HEK293 (cell line): Measurements from ENCODE around the gene KANK3.

Source experiments
- CTCF ChIA-PET: fragments of 350-600 bp; formaldehyde crosslinking; extraction: SDS; loops from one replicate; lab custom pipeline; 2021; ENCODE audit warnings: antibody characterized with exemption; lab: Yijun Ruan, JAX
- POLR2A ChIA-PET: fragments of 300-600 bp; formaldehyde crosslinking; extraction: SDS; loops from one replicate; lab custom pipeline; 2020; ENCODE audit warnings: antibody characterized with exemption, inconsistent platforms; lab: Yijun Ruan, JAX
- H3K27ac ChIP-seq: fragments of 200-500 bp; sonication (Bioruptor generic); 2 replicates; pipeline ENCODE4 v1.5.1; 2014; ENCODE audit warnings: low read depth, low read length, control low read depth, inconsistent platforms; ENCODE audit errors: extremely low read depth
- H3K36me3 ChIP-seq, 2 experiments: fragments of 200-500 bp in 1 of 2; sonication (Bioruptor generic) in 1 of 2; 1 replicate in 1 of 2; 2 replicates in 1 of 2; pipeline ENCODE4 v1.5.1; 2014 to 2017; ENCODE audit warnings: inconsistent platforms in 2 of 2, low read length in 2 of 2; ENCODE audit not compliant: control insufficient read depth in 2 of 2, insufficient read depth in 1 of 2
- H3K4me1 ChIP-seq: fragments of 200-500 bp; sonication (Bioruptor generic); 2 replicates; pipeline ENCODE4 v1.5.1; 2014; ENCODE audit warnings: mild to moderate bottlenecking, low read length, inconsistent platforms; ENCODE audit not compliant: control insufficient read depth, insufficient read depth
- H3K4me3 ChIP-seq: 2 replicates; pipeline ENCODE4 v1.5.1; 2011; ENCODE audit warnings: low read depth, mild to moderate bottlenecking, control low read depth, low read length, moderate library complexity
- H3K9me3 ChIP-seq: fragments of 200-500 bp; sonication (Bioruptor generic); 2 replicates; pipeline ENCODE4 v1.5.1; 2014; ENCODE audit warnings: low read depth, low read length, inconsistent platforms; ENCODE audit not compliant: control insufficient read depth, insufficient read depth
- HOXA7 ChIP-seq: sonication (generic); formaldehyde crosslinking; IDR thresholded peaks from 2 replicates; pipeline ENCODE4 v1.8.1; 2022; ENCODE audit warnings: missing genetic modification reagents, borderline replicate concordance
- HOXD13 ChIP-seq: sonication (generic); formaldehyde crosslinking; IDR thresholded peaks from 2 replicates; pipeline ENCODE4 v1.8.0; 2022; ENCODE audit warnings: missing genetic modification reagents, borderline replicate concordance
- IKZF3 ChIP-seq: fragments of 450-650 bp; IDR thresholded peaks from 2 replicates; pipeline ENCODE4 v1.5.0; 2018; ENCODE audit warnings: missing biosample characterization, mild to moderate bottlenecking, missing genetic modification characterization, moderate library complexity
- MYNN ChIP-seq: fragments of 450-650 bp; formaldehyde crosslinking; IDR thresholded peaks from 2 replicates; pipeline ENCODE4 v1.5.1; 2016; ENCODE audit warnings: missing biosample characterization, missing genetic modification characterization, borderline replicate concordance
- OSR2 ChIP-seq: fragments of 450-650 bp; formaldehyde crosslinking; IDR thresholded peaks from 2 replicates; pipeline ENCODE4 v1.5.1; 2016; ENCODE audit warnings: missing biosample characterization, missing genetic modification characterization
- PRDM1 ChIP-seq: fragments of 450-650 bp; formaldehyde crosslinking; IDR thresholded peaks from 2 replicates; pipeline ENCODE4; 2016; ENCODE audit warnings: missing biosample characterization, missing genetic modification characterization
- PRDM10 ChIP-seq: fragments of 450-650 bp; formaldehyde crosslinking; IDR thresholded peaks from 2 replicates; pipeline ENCODE4 v1.5.1; 2016; ENCODE audit warnings: missing biosample characterization, missing genetic modification characterization
- REST ChIP-seq: fragments of 450-650 bp; formaldehyde crosslinking; IDR thresholded peaks from 2 replicates; pipeline ENCODE4 v1.5.1; 2016; ENCODE audit warnings: missing biosample characterization, missing genetic modification characterization
- TCF7L2 ChIP-seq: IDR thresholded peaks from 2 replicates; pipeline ENCODE4 v1.6.1; 2011; ENCODE audit warnings: low read depth, mild to moderate bottlenecking, inconsistent platforms, low read length, moderate library complexity, borderline replicate concordance
- ZBTB44 ChIP-seq: fragments of 450-650 bp; IDR thresholded peaks from 2 replicates; pipeline ENCODE4 v1.5.1; 2018; ENCODE audit warnings: missing biosample characterization, mild to moderate bottlenecking, missing genetic modification characterization
- ZBTB7A ChIP-seq: fragments of 450-650 bp; formaldehyde crosslinking; IDR thresholded peaks from 2 replicates; pipeline ENCODE4 v1.5.1; 2016; ENCODE audit warnings: low read depth, missing biosample characterization, missing genetic modification characterization
- ZNF114 ChIP-seq: fragments of 450-650 bp; formaldehyde crosslinking; IDR thresholded peaks from 2 replicates; pipeline ENCODE4 v1.5.0; 2017; ENCODE audit warnings: missing biosample characterization, missing genetic modification characterization
- ZNF16 ChIP-seq: fragments of 450-650 bp; formaldehyde crosslinking; IDR thresholded peaks from 2 replicates; pipeline ENCODE4 v1.5.1; 2016; ENCODE audit warnings: low read depth, missing biosample characterization, missing genetic modification characterization
- ZNF184 ChIP-seq: fragments of 450-650 bp; IDR thresholded peaks from 2 replicates; pipeline ENCODE4 v1.5.1; 2018; ENCODE audit warnings: missing biosample characterization, mild to moderate bottlenecking, missing genetic modification characterization
- ZNF274 ChIP-seq, 2 experiments: fragments of 200-500 bp in 1 of 2; fragments of 450-650 bp in 1 of 2; sonication (Bioruptor generic) in 1 of 2; formaldehyde crosslinking in 1 of 2; IDR thresholded peaks; 2 replicates each; pipeline versions ENCODE4 v1.5.1 to v1.6.1; 2014 to 2016; ENCODE audit warnings: borderline replicate concordance in 1 of 2, inconsistent platforms in 1 of 2, low read length in 1 of 2, missing biosample characterization in 1 of 2, missing genetic modification characterization in 1 of 2
- ZNF335 ChIP-seq: fragments of 450-650 bp; formaldehyde crosslinking; conservative IDR thresholded peaks from 2 replicates; pipeline ENCODE4 v1.5.1; 2016; ENCODE audit warnings: missing biosample characterization, missing genetic modification characterization
- ZNF366 ChIP-seq: fragments of 450-650 bp; formaldehyde crosslinking; conservative IDR thresholded peaks from 2 replicates; pipeline ENCODE4 v1.5.1; 2016; ENCODE audit warnings: missing biosample characterization, missing genetic modification characterization
- ZNF391 ChIP-seq: fragments of 450-650 bp; formaldehyde crosslinking; IDR thresholded peaks from 2 replicates; pipeline ENCODE4 v1.5.1; 2016; ENCODE audit warnings: low read depth, missing biosample characterization, missing genetic modification characterization, borderline replicate concordance
- ZNF530 ChIP-seq: fragments of 450-650 bp; formaldehyde crosslinking; IDR thresholded peaks from 2 replicates; pipeline ENCODE4 v1.5.1; 2016; ENCODE audit warnings: low read depth, missing biosample characterization, missing genetic modification characterization
- ZNF549 ChIP-seq: fragments of 450-650 bp; IDR thresholded peaks from 2 replicates; pipeline ENCODE4 v1.5.1; 2018; ENCODE audit warnings: missing biosample characterization, missing genetic modification characterization, mild to moderate bottlenecking, inconsistent platforms, moderate library complexity
- ZNF558 ChIP-seq: fragments of 450-650 bp; formaldehyde crosslinking; IDR thresholded peaks from 2 replicates; pipeline ENCODE4 v1.5.1; 2016; ENCODE audit warnings: missing biosample characterization, missing genetic modification characterization
- ZNF658 ChIP-seq: fragments of 450-650 bp; formaldehyde crosslinking; IDR thresholded peaks from 2 replicates; pipeline ENCODE4; 2016; ENCODE audit warnings: missing biosample characterization, missing genetic modification characterization
- ZNF76 ChIP-seq: fragments of 450-650 bp; formaldehyde crosslinking; IDR thresholded peaks from 2 replicates; pipeline ENCODE4; 2016; ENCODE audit warnings: low read depth, missing biosample characterization, missing genetic modification characterization, borderline replicate concordance
- ZSCAN4 ChIP-seq: fragments of 450-650 bp; formaldehyde crosslinking; IDR thresholded peaks from 2 replicates; pipeline ENCODE4 v1.5.1; 2017; ENCODE audit warnings: missing biosample characterization, missing genetic modification characterization

KANK3 gene

GRCh38 chr19:8320564-8321066 lies 22.4 kb downstream of the KANK3 start (continued):
- TF ChIP-seq REST (tag by site-specific recombination) (no peak), ZNF366 (tag by site-specific recombination) (no peak), ZNF16 (tag by site-specific recombination) (0 out of 2 replicates have a peak, but pooled peaks have one; percentile 11), ZNF549 (no peak), ZNF530 (peak; percentile 63; the same call in 1 of the 2 replicates), ZNF335 (tag by site-specific recombination) (peak; percentile 59; the same call in 1 of the 2 replicates), HOXD13 (CRISPR knock-in tag) (0 out of 2 replicates have a peak, but pooled peaks have one; percentile 7)

GRCh38 chr19:8319807-8320520 lies 23.1 kb downstream of the KANK3 start:
- CTCF ChIA-PET, result interaction anchor here (0.6 kb wide), 2 partner anchors 378 to 402 kb away, joined by 3 to 5 read pairs; no protein-coding TSS in a partner anchor
- peak overlapping the region; percentile 67; the same call in 1 of the 2 replicates for H3K27ac ChIP-seq
- POLR2A ChIA-PET, result no interaction called here
- peak overlapping the region; percentile 97 for H3K4me3 ChIP-seq
- no peak for TF ChIP-seq ZNF114
- TF ChIP-seq ZNF184 (tag by site-specific recombination), result no peak
- TF ChIP-seq OSR2 (tag by site-specific recombination), result no peak
- TF ChIP-seq IKZF3, result no peak
- TF ChIP-seq PRDM10, result no peak
- no peak for TF ChIP-seq ZNF391 (tag by site-specific recombination)
- TF ChIP-seq ZNF76 (tag by site-specific recombination), result no peak
- TF ChIP-seq ZNF530, result no peak
- TF ChIP-seq ZBTB44 (tag by site-specific recombination), result no peak
- TF ChIP-seq ZNF658, result no peak
- no peak for TF ChIP-seq ZNF558 (tag by site-specific recombination)
- TF ChIP-seq ZNF274 (IDR thresholded peaks at IDR 0.05; ENCODE audit: low read length), result no peak
- TF ChIP-seq ZNF274 (tag by site-specific recombination; IDR thresholded peaks at IDR 0.05; ENCODE audit: borderline replicate concordance), result no peak
- no peak for TF ChIP-seq HOXA7
- no peak for TF ChIP-seq ZSCAN4 (tag by site-specific recombination)
- TF ChIP-seq ZBTB7A (tag by site-specific recombination), result no peak
- TF ChIP-seq MYNN (tag by site-specific recombination), result no peak
- no peak for TF ChIP-seq PRDM1 (tag by site-specific recombination)
- no peak for TF ChIP-seq TCF7L2
- H3K9me3 ChIP-seq, result no peaks in the 10 kb centered on the region
- H3K4me1 ChIP-seq, result peaks cover 5% of the 10 kb centered on the region; the same call in 1 of the 2 replicates
- H3K36me3 ChIP-seq, result peaks cover 17 to 53% of the 10 kb centered on the region in 2 experiments
